Ovary (tissue), 10 donors: ENCODE results near the gene SBNO2. TPM values are rescaled to one million over a fixed set of nuclear protein-coding genes. Genes with fewer than 3 reads are reported as not detected.

ENCODE experiments used
- DNase-seq, 5 donors: peaks; one replicate each; pipeline ENCODE4 v3.0.0-alpha.2; 2019 to 2020
- H3K27ac ChIP-seq, 2 donors: fragments of 200-600 bp; one replicate each; pipeline versions ENCODE4 v1.5.1 to v1.8.0; 2019 to 2022
- H3K27me3 ChIP-seq: fragments of 200-600 bp; one replicate; pipeline ENCODE4 v1.8.0; 2022
- H3K36me3 ChIP-seq: fragments of 200-600 bp; sonication (generic); one replicate; pipeline ENCODE4 v1.5.1; 2019
- H3K4me1 ChIP-seq: one replicate; pipeline ENCODE4 v1.8.1; 2013; ENCODE audit warnings: mild to moderate bottlenecking, moderate library complexity; ENCODE audit not compliant: insufficient read depth
- H3K4me3 ChIP-seq: fragments of 200-600 bp; sonication (generic); one replicate; pipeline ENCODE4 v1.5.1; 2017
- H3K9me3 ChIP-seq, 2 donors: fragments of 200-600 bp in 1 of 2; sonication (generic) in 1 of 2; one replicate each; pipeline versions ENCODE4 v1.5.1 to v1.8.1; 2013 to 2019; ENCODE audit warnings: mild to moderate bottlenecking in 1 of 2, moderate library complexity in 1 of 2
- EP300 ChIP-seq: sonication (generic); formaldehyde crosslinking; IDR thresholded peaks from one replicate; pipeline ENCODE4 v1.6.1; 2017; ENCODE audit warnings: antibody characterized with exemption
- POLR2A ChIP-seq: fragments of 450-650 bp; IDR thresholded peaks from one replicate; pipeline ENCODE4 v1.6.1; 2017; ENCODE audit warnings: antibody characterized with exemption, mild to moderate bottlenecking, moderate library complexity
- WGBS, 3 donors: extraction: QIAGEN DNeasy Blood & Tissue Kit in 1 of 3; methylation state at CpG; one replicate each; pipeline versions ENCODE4 v1.1.5 to v1.1.7; 2013 to 2017; 5-methylcytosine and 5-hydroxymethylcytosine counted together
- intact Hi-C, 4 donors: fragments of 100-400 bp; cut with DNase I; formaldehyde crosslinking; loops; one replicate each; pipeline versions ENCODE4 v1.11.0 to v1.15.1; 2022 to 2023
- long read RNA-seq, 3 donors: library from polyadenylated mRNA in 2 of 3; unstranded in 2 of 3; transcript quantifications; one replicate each; pipeline ENCODE4 v2.0.0 and lab custom pipeline, GENCODE V29; 2021 to 2026
- polyA plus RNA-seq, 2 donors: library from polyadenylated mRNA; stranded (reverse); fragments of 200-250 nt in 1 of 2; fragments of 350-450 nt in 1 of 2; fragmentation: Illumina TruSeq in 1 of 2; extraction: RNeasy Lipid Tissue Mini Kit (QIAGEN cat#74804) in 1 of 2; gene quantifications; one replicate each; pipeline ENCODE4 v1.2.3, GENCODE V29; 2013 to 2014
- total RNA-seq, 7 donors: library from RNA; depleted of rRNA in 2 of 7; stranded (reverse); fragments of >200 nt in 2 of 7; fragmentation: NEBNext Ultra II Directional in 3 of 7; extraction: Animal tissue kit (Norgen Biotek cat#: 25700) in 3 of 7; gene quantifications; one replicate each; pipeline versions ENCODE4 v1.1.0 to v1.2.4, GENCODE V29; 2016 to 2023
- TF ChIP-seq, protein P1 (sequence below), 3 donors: fragments of 450-650 bp in 2 of 3; fragments of 200-600 bp in 1 of 3; IDR thresholded peaks; one replicate each; pipeline versions ENCODE4 v1.5.1 to v1.8.0; 2016 to 2022; ENCODE audit warnings: antibody characterized with exemption in 3 of 3, mild to moderate bottlenecking in 1 of 3
- donor health status: DM: no; HTN: no; CAD: no; lungs with moderate emphysema.
- donor health status: DM: no; HTN: no; CAD: no.
- donor health status: Bipolar disorder and iron deficiency.
- donor health status: DM: yes; HTN: yes; CAD: no.
- donor health status: DM: no; HTN: no; CAD: no.
- donor health status: DM: yes; HTN: yes; CAD: no.

Gene SBNO2, protein sequence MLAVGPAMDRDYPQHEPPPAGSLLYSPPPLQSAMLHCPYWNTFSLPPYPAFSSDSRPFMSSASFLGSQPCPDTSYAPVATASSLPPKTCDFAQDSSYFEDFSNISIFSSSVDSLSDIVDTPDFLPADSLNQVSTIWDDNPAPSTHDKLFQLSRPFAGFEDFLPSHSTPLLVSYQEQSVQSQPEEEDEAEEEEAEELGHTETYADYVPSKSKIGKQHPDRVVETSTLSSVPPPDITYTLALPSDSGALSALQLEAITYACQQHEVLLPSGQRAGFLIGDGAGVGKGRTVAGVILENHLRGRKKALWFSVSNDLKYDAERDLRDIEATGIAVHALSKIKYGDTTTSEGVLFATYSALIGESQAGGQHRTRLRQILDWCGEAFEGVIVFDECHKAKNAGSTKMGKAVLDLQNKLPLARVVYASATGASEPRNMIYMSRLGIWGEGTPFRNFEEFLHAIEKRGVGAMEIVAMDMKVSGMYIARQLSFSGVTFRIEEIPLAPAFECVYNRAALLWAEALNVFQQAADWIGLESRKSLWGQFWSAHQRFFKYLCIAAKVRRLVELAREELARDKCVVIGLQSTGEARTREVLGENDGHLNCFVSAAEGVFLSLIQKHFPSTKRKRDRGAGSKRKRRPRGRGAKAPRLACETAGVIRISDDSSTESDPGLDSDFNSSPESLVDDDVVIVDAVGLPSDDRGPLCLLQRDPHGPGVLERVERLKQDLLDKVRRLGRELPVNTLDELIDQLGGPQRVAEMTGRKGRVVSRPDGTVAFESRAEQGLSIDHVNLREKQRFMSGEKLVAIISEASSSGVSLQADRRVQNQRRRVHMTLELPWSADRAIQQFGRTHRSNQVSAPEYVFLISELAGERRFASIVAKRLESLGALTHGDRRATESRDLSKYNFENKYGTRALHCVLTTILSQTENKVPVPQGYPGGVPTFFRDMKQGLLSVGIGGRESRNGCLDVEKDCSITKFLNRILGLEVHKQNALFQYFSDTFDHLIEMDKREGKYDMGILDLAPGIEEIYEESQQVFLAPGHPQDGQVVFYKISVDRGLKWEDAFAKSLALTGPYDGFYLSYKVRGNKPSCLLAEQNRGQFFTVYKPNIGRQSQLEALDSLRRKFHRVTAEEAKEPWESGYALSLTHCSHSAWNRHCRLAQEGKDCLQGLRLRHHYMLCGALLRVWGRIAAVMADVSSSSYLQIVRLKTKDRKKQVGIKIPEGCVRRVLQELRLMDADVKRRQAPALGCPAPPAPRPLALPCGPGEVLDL (N-terminal part only)
- total RNA-seq (10 to 100 TPM; 20.7 to 92.6 (median 62.4) TPM), polyA plus RNA-seq (10 to 100 TPM in 1 of 2 donors, 1 to 10 TPM in 1; 6.1 to 36.7 TPM)
- long read RNA-seq, donor 1, partial matches to known transcripts = 4 of 10 reads
- long read RNA-seq, donor 1, other reads (novel, unspliced or antisense) = 6 of 10 reads
- long read RNA-seq, donor 2, full-length matches to known transcripts = 1 of 1 reads
- long read RNA-seq, donor 2, partial matches to known transcripts = 0 of 1 reads
- long read RNA-seq, donor 2, other reads (novel, unspliced or antisense) = 0 of 1 reads
- long read RNA-seq, donor 3, full-length matches to known transcripts = 21 of 73 reads
- long read RNA-seq, donor 3, partial matches to known transcripts = 31 of 73 reads
- long read RNA-seq, donor 3, other reads (novel, unspliced or antisense) = 21 of 73 reads

DNA sequence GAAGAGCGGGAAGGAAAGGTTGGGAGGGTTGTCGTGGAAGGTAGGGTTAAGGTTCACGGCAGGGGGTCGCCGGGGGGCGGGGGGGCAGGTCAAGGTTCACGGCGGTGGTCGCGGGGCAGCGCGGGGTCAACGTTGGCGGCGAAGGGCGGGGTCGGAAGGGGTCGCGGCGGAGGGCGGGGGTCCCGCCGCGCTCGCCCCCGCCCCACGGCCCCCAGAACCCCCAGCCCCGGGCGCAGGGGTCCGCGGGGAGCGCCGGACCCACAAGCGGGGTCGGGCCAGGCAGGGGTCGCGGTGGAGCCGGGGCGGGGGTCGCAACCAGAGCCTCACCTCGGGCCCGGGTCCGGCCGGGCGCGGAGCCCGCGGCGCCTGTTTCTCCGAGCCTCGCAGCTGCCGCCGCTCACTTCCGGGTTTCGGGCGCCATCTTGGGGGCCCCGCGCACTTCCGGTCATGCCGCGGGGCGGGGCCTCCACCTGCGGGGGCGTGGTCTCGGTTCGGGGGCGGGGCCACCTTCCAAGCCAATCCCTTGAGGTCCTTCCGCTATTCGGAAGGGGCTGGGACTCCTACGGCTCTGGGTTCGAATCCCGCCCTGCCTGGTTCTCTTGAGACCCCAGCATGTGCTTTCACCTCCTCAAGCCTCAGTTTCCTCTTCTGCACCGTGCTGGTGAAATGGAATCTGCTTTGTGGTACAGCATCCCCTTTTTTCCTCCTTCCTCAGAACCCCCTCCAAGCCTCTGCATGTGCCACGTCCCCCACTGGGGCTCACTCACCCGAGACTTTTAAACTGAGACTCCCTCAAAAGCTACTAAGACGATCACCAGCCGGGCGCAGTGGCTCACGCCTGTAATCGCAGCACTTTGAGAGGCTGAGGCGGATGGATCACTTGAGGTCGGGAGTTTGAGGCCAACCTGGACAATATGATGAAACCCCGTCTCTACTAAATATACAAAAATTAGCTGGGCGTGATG lies at the start of gene SBNO2:
TSS of gene SBNO2 (minus strand) at position 424 of the 965 bp plus-strand sequence. CDS start 19,992 bp downstream, outside the sequence.
- WGBS, 3 donors = 11 to 43% (median 24%) methylated on average over 21 to 84 of the region's 84 CpGs
- H3K36me3 ChIP-seq = no peaks in the 10 kb centered on the region
- H3K27me3 ChIP-seq = no peaks in the 10 kb centered on the region
- TF ChIP-seq EP300 (no peak), POLR2A (peak; percentile 69)
- TF ChIP-seq, protein P1, sequence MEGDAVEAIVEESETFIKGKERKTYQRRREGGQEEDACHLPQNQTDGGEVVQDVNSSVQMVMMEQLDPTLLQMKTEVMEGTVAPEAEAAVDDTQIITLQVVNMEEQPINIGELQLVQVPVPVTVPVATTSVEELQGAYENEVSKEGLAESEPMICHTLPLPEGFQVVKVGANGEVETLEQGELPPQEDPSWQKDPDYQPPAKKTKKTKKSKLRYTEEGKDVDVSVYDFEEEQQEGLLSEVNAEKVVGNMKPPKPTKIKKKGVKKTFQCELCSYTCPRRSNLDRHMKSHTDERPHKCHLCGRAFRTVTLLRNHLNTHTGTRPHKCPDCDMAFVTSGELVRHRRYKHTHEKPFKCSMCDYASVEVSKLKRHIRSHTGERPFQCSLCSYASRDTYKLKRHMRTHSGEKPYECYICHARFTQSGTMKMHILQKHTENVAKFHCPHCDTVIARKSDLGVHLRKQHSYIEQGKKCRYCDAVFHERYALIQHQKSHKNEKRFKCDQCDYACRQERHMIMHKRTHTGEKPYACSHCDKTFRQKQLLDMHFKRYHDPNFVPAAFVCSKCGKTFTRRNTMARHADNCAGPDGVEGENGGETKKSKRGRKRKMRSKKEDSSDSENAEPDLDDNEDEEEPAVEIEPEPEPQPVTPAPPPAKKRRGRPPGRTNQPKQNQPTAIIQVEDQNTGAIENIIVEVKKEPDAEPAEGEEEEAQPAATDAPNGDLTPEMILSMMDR (IDR thresholded peaks at IDR 0.05) = no peak
- peaks cover 21% of the 10 kb centered on the region for H3K4me1 ChIP-seq
- H3K4me3 ChIP-seq = peak within 1 kb of the TSS; percentile 73
- no peaks in the 10 kb centered on the region for H3K9me3 ChIP-seq
- intact Hi-C loops = loop anchor here in 1 of 4 donors (5.0 kb wide), 1 partner anchor 72 kb away; the partner anchor contains the start of gene GPX4
- H3K27ac ChIP-seq = peak within 1 kb of the TSS; percentile 85 to 93
- DNase-seq = peak; percentile 87 to 96 (median 94)

DNA sequence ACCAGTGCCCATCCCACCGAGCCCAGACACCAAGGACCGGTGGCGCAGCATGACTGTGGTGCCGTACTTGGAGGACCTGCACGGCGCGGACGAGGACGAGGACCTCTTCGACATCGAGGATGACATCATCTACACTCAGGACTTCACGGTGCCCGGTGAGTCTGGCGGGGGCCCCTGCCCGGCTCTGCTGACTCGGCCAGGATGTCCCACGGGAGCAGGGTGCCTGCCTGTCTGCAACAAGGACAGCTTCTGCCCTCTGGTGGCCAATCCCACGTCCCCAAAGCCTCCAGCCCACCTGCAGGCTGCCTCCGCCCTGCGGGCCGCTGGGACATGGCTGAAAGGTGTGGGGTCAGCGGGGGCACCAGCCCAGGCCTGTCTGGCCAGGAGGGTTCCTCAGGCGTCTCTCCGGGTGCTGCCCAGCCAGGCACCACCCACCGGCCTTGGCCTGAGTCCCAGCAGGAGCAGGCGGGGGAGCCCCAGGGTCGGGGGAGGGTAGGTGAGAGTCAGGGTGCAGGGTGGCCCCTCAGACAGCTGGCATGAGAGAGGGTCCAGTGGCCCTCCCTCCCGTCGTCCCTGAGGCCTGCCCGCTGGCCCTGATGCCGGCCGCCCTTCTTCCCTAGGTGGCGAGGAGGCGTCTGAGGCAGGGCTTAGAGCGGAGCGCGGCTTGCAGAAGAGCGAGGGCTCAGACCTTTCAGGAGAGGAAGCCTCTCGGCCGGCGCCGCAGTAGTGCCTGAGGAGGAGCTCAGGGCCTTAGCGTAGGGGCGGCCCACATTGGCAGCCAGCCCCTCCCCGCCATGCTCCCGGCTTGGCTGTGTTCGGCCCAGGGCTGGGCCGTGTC lies 49.2 kb upstream of the SBNO2 start:
- 70 to 75% (median 73%) methylated on average over 47 to 48 of the region's 48 CpGs for WGBS, 3 donors
- Histone ChIP-seq H3K4me1 (peaks cover 3% of the 10 kb centered on the region), H3K27me3 (no peaks in the 10 kb centered on the region), H3K9me3 (no peaks in the 10 kb centered on the region), H3K36me3 (no peaks in the 10 kb centered on the region), H3K4me3 (no peak overlapping the region), H3K27ac (no peak overlapping the region)
- TF ChIP-seq EP300 (no peak), POLR2A (no peak)
- TF ChIP-seq, protein P1 (IDR thresholded peaks at IDR 0.05) = no peak
- intact Hi-C loops = no loop called here
- DNase-seq = no peak

DNA sequence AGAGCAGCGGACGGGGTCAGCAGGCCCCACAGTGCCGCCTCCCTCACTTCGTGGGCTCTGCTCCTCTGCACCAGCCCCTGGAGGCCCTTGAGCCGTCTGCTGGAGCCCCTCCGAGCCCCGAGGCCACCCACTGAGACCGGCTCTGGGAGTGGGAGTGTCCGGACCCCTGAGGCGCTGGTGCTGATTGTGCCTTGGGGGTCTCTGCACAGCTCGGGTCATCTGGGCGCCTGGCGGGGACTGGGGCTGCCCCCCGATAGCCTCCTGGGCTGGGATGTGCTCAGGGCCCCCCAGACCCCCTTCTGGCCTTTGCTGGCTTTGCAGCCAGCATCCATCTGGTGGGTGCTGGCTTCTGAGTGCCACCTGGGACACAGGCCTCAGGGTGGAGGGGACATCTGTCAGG lies 48.3 kb upstream of the SBNO2 start:
- Histone ChIP-seq H3K27me3 (no peaks in the 10 kb centered on the region), H3K27ac (peak overlapping the region in 1 of 2 donors; percentile 29), H3K4me1 (peaks cover 3% of the 10 kb centered on the region), H3K9me3 (no peaks in the 10 kb centered on the region), H3K36me3 (no peaks in the 10 kb centered on the region), H3K4me3 (no peak overlapping the region)
- intact Hi-C loops = no loop called here
- TF ChIP-seq, protein P1 (IDR thresholded peaks at IDR 0.05) = no peak
- TF ChIP-seq EP300 = no peak
- TF ChIP-seq POLR2A = no peak
- DNase-seq = no peak
- WGBS, 3 donors = 79 to 83% (median 81%) methylated on average over 14 of the region's 14 CpGs
